ENCODE data around the gene VOPP1.

Gene VOPP1

GRCh38 chr7:55468495-55468894 is 103.8 kb downstream of the VOPP1 start:
- no peak for DNase-seq (ENCODE audit: low spot score)

- DNase-seq (ENCODE audit: low spot score) = no peak
Observed at GRCh38 chr7:55467047-55467593, 105.2 kb downstream of the VOPP1 start.

DNA sequence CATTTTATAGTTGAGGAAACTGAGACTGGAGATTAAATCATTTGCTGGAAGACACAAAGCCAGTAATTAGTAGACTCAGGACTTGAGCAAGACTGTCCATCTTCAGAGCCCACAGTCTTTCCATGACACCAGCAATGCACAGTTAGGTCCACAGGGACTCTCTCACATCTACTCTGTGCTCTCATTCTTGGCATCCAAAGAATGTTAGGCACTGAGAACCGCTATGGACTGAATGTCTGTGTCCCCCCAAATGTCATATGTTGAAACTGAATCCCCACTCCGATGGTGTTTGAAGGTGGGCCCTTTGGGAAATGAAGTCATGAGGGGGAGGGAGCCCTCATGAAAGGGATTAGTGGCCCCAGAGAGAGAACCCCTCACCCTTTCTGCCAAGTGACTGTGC is 106.6 kb downstream of the VOPP1 start:
- DNase-seq (ENCODE audit: low spot score) = no peak

DNA sequence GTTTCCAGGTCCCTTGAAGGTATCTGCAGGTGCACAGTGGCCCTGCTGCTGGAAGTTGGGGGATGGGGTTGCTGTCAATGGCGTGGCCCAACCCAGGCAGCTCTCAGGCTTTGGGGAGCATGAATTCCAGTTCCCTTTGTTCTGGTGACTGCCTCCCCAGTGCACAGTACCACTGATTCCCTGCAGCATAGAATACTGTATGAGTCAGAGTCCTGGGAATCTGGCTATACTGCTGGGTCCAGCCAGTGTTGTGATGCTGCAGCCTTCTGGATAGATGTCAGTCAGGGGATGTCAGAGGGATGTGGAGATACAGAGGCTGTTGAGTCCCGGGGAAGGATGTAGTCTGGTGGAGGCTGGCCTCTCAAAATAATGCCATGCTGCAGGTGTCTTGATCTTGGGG is 107.9 kb downstream of the VOPP1 start:
- no peak for DNase-seq (ENCODE audit: low spot score)

DNA sequence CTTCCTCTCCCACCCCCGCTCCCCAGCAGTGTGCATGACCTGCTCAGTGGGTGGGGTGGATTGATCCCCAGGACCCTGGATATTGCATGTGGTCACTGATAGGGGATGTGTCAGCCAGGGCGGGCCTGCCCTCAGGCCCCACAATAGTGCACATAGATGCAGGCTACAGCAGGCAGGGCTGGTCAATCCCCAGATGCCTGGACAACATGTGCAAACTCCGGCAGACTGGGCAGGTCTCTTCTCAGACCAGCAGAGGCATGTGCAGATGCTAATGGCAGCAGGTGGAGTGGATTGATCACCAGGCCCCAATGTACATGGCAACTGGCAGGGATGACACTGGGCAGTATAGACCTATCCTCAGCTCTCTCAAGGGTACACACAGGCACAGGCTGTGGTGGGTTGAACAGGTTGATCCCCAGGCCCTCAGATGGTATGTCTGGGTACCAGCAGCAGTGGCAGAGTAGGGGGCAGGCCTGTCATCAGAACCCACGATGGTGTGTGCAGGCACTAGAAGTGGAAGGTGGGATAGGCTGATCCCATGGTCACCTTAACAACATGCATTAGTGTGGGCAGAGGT is 108.5 kb downstream of the VOPP1 start:
- no peak for DNase-seq (ENCODE audit: low spot score)

- DNase-seq (ENCODE audit: low spot score) = no peak
Observed at GRCh38 chr7:55458351-55458750, 114.0 kb downstream of the VOPP1 start.

- no peak for DNase-seq (ENCODE audit: low spot score)
Observed at GRCh38 chr7:55457801-55458200, 114.5 kb downstream of the VOPP1 start.

DNA sequence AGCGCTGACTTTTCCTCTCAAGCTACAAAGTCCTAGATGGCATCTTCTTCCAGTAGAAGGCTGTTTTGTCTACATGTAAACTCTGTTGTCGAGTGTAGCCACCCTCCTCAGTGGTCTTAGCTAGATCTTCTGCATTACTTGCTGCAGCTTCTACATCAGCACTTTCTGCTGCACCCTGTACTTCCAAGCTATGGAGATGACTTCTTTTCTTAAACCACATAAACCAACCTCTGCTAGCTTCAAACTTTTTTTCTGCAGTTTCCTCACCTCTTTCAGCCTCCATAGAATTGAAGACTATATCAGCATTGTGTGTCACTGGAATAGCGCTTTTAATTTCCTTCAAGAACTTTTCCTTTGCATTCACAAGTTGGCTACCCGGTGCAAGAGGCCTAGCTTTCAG is 119.3 kb downstream of the VOPP1 start:
- DNase-seq (ENCODE audit: low spot score) = no peak

DNA sequence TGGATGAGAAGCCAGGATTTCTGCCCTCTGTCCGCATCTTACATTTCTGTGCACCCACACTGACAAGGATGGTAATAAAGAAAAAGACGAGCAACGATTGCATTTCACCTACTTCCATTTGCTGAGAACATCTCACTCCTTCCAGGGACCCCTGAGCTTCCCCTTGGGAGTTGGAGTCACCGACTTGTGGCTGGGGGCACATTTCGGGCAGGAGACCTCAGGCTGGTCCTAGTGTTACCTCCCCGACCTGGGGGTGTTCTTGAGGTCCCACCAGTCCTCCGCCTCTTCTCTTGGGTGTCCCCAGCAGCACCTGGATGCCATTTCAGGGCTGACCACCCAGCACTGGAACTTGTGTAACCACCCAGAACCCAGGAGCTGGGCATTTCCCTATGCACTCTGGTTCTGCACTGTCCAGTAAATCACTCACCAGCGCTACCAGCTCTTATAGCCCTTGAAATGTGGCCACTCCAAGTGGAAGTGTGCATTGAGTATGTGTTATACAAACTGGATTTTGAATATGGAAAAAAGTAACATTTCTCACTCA is 122.2 kb downstream of the VOPP1 start:
- DNase-seq (ENCODE audit: low spot score) = no peak

DNA sequence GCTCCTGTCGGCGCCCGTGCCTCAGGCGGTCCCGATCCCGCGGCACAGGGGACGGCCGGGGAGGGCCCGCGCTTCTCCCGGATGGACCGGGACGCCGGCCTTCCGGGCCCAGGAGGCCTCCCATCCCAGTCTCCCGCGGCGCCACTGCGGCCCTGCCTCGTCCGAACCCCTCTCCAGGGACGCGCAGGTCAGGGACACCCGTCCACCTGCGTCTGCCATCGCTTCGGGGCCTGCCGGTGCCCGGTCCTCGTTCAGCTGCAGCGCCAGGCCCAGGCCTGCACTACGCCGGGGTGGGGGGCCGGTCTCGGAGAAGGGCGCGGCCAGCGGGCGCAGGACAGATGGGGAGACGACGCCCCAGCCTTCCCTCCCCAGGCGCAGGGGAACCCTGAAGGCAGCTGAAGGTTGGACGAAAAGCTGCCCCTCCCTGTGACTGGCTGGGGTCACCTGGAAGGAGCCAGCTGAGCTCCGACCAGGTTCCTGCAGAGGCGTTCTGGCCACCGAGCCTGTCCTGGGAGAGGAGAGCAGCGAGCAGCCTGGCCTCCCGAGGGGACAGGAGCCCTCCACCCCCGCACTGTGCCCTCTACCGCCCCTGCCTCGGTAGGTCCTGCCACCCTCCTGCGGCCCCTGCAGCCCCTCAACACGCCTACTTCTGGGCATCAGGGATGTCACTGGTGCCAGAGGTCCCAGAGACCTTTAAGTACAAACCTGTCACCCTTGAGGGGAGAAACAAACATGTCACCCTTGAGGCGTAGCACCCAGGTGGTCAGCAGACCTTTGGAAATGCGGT is 122.9 kb downstream of the VOPP1 start:
- no peak for DNase-seq (ENCODE audit: low spot score)

GRCh38 chr7:55448526-55448925 is 123.8 kb downstream of the VOPP1 start:
- DNase-seq (ENCODE audit: low spot score) = no peak

GRCh38 chr7:55444786-55445185 is 127.5 kb downstream of the VOPP1 start:
- no peak for DNase-seq (ENCODE audit: low spot score)

DNA sequence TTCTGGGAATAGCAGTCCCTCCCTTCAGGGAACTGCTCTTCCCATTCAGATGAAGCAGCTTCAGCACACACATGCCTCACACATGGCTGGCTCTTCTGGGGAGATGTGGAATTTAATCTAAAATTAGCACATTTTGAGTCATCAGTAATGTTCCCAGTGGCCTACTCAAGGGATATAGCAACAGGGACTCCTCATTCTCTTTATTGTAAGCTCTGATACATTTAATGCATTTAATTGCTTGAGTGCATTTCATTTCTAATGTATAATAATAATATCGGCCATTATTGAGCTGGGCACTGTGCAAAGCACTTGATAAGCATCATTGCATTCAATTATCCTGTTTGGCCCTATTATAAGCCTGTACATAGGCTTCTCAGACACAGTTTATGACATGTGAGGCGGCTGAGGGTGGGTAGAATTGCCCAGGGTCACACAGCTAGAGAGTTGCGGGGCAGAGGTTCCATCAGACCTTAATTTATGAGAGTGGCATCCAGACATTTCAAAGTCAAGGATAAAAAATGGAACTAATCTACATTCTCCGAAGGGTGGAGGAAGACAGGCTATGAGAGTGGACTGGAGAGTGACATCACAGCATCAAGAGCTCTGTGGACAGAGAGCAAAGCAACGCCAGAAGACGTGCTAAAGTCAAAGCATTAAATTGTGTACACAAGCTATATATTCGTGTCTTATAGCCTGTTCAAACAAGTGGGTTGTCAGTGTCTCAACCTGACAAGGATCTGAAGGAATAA is 130.4 kb downstream of the VOPP1 start:
- no peak for DNase-seq (ENCODE audit: low spot score)

- DNase-seq (ENCODE audit: low spot score) = no peak
Observed at GRCh38 chr7:55441002-55441401, 131.3 kb downstream of the VOPP1 start.

DNA sequence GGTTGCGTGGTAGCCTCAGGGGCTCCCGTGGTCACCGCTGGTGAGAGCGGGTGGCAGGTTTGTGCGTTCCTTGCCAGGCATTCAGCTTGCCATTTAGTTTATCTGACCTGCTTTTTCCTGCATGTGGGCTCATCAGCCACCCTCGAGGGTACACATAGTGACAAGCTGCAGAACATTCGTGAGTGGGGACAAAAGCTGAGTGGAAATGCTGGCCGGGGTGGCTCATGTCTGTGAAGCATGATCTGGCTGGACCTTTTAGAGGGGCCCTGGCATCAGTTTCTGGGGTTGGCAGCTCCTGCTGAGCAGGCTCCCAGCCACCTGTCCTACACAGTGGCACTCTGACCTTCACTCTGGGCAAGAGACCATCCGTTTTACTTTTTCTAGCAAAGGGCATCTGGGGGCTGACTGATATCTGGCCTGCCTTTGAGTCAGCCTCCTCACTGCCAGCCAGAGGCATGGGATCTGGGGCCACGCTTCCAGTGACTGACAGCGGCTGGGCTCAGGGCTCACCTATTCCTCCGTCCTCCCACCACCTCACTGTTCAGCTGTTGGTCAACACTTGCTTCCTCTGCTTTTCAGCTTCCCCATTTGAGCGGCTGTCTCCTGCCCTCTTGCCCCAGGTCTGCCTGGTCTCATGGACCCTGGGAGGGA is 132.1 kb downstream of the VOPP1 start:
- no peak for DNase-seq (ENCODE audit: low spot score)

- DNase-seq (ENCODE audit: low spot score) = no peak
Observed at GRCh38 chr7:55439627-55440026, 132.7 kb downstream of the VOPP1 start.

DNA sequence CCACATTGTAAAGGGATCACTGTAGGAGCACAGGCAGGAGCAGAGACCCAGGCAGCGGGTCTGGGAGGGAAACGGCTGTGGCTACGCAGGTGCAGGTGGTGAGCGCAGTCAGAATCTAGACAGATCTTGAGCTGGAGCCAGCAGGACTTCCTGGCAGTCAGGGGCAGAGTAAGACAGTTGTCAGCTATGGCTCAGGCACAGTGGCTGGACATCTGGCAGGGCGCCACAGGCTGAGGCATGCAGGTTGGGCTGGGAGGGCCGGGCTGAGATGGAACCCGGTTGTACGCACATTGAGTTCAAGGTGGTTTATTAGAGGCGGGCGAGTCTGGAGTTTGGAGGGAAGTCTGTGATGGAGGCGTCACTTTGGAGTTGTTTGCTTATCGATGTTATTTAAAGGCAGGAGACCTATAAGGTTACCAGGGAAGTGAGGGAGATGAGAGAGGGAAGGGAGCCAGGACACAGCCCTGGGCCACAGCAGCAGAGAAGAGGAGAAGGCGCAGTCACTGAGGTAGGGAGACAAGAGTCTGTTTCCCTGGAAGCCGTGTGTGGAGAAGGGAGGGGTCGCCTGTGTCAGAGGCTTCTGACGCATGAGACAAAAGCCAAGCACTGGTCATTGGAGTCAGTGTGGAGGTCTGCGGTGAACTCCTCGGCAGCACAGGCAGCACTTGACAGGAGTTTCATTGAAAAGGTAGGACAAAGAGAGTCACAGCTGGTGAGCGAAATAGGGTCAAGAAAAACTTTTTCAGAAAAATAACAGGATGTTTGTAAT is 133.4 kb downstream of the VOPP1 start:
- DNase-seq (ENCODE audit: low spot score) = peak; percentile 39

DNA sequence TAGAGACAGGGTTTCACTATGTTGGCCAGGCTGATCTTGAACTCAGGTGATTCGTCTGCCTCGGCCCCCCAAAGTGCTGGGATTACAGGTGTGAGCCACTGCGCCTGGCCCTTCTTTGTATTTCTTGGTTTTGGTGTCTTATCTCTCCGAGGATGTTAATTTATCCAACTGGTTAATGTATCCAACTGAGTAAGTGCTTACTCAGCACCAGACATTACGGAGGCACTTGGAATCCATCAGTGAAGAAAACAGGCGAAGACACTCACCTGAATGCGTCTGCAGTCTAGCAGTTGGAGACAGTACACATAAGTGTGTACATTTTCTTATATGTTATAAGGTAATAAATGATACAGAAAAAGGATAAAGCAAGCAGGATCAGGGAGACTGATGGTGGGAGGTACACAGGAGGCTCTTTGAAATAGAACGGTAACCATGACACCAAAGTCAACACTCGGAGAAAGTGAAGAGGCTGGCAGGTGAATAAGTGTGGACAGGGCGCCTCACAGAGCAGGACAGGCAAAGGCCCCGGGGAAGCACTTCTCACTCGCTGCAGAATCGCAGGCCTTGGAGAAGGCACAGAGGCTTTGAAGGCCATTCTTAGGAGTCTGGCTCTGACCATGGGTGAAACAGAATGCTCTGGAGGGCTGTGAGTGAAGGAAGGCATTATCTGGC is 134.1 kb downstream of the VOPP1 start:
- no peak for DNase-seq (ENCODE audit: low spot score)

DNA sequence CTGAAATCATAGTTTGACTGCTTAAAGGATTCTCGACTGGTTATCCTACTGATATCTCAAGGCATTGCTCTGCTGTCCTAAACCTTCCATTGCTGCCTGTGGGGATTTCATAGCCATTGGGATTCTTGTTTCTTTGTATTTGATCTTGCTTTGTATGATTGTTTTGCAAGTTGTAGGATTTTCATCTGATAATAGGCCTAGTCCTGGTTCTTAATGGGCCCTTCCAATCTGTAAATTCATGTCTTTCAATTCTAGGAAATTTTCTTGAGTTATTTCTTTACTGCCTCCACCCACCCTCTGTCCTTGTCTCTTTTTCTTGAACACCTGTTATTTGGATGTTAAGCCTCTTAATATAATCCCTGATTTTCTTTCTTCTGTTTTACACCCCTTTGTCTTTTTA is 134.9 kb downstream of the VOPP1 start:
- DNase-seq (ENCODE audit: low spot score) = no peak

GRCh38 chr7:55436457-55436856 is 135.8 kb downstream of the VOPP1 start:
- no peak for DNase-seq (ENCODE audit: low spot score)

DNA sequence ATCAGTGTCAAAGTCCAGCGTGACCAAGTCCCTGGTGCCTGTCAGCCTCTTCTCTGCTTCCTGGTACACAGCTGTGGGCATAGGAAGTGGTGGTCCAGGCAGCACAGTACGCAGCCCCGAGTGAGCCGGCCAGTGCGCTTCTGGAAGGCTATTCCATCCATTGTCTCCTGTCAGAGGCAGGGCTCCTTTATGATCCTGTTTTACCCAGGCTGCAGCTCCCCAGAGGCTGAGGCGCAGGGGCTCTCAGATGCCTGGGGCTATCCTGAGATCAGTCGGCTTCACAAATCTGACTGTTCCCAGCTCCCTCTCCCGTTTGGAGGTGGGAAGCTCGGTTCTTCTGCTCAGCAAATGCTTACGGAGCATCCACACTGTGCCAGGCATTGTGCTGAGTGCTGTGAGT is 136.8 kb downstream of the VOPP1 start:
- no peak for DNase-seq (ENCODE audit: low spot score)
